HCEC 1CT (cell line): Measurements from ENCODE around the gene PRM3.

Experiments
- DNase-seq: peaks from one replicate; pipeline ENCODE4 v3.0.0-alpha.2; 2017

The PRM3 gene

DNA sequence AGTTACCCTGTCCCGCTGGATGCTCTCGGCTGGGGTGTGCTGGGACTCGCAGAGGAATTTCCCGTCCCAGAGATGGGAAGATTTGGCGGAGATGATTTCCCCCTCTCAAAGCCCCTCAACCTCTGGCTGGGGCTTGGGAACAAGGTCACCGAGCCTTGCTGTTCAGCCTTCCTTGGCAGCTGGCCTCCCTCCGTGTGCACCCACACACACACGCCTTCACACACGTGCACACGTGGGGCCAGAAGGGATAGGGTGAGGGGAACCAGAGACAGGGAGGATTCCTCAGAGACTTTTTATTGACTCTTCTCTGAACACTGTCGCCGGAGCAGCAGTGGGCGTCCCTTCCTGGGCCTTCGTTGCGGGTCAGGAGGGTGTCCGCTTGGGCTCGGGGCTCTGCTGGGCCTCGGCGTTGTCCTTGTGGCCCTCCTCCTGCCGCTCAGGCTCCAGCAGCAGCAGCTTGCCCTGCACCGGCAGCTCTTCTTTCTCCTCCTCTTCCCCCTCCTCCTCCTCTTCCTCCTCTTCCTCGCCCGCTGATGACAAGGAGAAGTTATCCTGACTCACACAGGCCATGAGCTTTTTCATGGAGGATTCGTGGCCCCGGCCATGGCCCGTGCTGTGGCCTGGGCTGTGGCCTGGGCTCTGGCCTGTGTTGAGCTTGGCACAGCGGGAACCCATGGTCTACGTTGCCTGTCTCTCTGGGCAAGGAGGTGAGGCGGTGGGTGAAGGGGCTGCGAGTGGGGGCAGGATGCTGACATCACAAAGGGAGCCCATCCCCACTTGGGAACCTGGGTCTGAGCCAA, at the start of gene PRM3:
TSS of gene PRM3 (minus strand) at position 709 of the 800 bp plus-strand sequence. CDS start at position 675, 34 bp downstream.
- no peak for DNase-seq

- no peak for DNase-seq
Measured at GRCh38 chr16:11322823-11323222, 49.4 kb upstream of the PRM3 start.

- DNase-seq = no peak
Measured at GRCh38 chr16:11321662-11322061, 48.2 kb upstream of the PRM3 start.

DNA sequence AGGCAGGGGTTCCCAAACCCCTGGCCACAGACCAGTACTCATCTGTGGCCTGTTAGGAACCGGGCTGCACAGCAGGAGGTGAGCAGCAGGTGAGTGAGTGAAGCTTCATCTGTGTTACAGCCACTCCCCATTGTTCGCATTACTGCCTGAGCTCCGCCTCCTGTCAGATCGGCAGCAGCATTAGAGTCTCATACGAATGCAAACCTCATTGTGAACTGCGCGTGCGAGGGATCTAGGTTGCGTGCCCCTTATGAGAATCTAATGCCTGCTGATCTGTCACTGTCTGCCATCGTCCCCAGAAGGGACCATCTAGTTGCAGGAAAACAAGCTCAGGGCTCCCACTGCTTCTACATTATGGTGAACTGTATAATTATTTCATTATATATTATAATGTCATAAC, 46.7 kb upstream of the PRM3 start:
- no peak for DNase-seq

DNA sequence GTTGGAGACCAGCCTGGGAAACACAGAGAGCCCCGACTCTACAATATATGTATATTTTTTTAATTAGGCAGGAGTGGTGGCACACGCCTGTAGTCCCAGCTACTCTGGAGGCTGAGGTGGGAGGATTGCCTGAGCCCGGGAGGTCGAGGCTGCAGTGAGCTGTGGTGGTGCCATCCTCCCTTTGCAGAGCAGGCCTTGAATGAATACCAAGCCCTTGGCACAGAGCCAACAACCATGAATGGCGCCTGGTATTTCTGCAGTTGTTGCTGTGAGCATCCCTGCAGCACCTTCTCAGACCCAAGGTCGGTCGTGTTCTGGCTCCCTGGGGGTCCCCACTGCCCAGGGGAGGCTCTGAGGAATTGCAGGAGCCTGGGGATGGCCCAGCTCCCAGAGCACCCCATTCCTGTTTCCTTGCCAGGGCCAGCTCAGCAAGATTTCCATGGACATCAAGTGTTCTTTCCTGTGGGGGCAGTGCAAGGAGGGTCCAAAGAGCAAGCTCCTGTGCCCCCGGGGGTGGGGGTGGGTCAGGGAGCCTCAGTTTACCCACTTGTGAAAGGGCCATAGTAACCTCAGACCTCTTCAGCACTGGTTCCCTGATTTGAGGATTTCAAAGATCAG, 46.2 kb upstream of the PRM3 start:
- DNase-seq = no peak

DNA sequence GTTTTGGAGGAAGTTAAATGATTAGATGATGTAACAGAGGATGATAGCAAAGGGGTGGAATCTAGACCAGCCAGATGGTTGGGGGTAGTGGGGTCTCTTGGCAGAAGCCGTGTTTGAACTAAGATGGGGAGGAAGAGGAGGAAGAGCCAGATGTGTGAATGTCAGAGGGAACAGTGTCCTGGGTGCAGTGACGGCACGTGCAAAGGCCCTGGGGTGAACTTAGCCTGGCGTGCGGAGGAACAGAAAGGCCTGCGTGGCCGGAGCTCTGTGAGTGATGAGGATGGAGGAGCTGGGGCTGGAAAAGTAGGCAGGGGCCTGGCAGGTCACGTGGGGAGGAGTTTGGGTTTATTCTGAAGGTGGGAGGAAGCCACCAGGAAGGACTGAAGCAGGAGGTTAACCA, 45.4 kb upstream of the PRM3 start:
- DNase-seq = no peak

DNA sequence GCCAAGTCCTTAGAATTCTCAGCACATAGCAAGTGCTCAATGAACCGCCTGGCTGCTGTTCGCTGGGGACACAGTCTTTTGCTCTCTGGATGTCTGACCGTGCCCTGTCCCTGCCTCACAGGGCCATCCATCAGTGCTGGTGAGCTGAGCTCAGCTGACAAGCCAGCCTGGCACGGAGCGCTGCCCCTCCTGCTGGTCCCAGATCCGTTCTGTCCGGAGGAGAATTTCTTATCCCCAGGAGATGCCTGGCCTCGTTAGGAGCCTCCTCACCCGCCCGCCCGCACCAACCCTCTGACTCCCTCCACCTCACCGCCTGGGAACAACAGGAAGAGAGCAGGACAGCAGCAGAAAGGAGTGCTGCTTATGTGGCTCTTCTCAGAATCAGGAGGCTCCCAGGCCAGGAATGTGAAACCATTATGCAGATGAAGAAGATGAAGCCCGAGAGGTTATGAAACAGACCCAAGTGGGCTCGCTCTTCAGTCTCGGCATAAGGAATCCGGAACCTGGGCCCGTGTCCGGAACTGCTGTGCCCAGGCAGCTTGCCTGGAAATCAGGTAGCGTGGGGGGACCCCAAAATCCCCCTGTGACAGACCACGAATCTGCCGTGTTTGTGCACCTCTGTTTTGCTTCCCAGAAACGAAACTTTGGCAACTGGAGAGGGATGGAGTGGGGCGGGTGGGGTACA, 43.0 kb upstream of the PRM3 start:
- no peak for DNase-seq

GRCh38 chr16:11315510-11315909, 42.1 kb upstream of the PRM3 start:
- no peak for DNase-seq

GRCh38 chr16:11314309-11314894, 41.0 kb upstream of the PRM3 start:
- no peak for DNase-seq

DNA sequence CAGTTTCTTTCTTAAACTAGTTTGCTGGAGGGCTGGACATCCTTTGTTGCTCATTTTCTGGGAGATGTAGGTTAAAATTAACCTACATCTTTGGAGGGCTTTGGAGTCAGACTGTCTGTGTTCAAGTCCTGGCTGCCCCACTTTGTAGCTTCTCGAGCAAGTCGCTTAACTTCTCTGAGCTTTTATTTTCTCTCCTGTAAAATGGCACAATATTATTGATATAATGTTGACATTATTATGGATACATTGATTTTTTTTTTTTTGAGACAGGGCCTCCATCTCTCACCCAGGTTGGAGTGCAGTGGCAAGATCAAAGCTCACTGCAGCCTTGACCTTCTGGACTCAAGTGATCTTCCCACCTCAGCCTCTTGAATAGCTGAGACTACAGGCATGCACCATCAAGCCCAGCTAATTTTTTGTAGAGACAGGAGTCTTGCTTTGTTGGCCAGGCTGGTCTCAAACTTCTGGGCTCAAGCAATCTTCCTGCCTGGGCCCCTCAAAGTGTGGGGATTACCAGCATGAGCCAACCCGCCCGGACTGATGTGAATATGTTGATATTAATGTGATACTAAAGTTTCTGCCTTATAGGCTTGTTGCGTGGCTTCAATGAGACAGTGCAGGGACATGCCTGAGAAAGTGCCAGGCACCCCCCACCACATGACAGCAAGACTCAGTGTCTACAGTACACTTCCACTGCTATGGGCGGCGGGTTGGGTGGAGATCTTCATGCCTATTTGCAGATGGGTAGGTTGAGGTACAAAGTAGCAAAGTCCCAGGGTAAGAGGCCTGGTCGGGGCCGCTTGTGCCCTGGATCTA, 40.3 kb upstream of the PRM3 start:
- no peak for DNase-seq

DNA sequence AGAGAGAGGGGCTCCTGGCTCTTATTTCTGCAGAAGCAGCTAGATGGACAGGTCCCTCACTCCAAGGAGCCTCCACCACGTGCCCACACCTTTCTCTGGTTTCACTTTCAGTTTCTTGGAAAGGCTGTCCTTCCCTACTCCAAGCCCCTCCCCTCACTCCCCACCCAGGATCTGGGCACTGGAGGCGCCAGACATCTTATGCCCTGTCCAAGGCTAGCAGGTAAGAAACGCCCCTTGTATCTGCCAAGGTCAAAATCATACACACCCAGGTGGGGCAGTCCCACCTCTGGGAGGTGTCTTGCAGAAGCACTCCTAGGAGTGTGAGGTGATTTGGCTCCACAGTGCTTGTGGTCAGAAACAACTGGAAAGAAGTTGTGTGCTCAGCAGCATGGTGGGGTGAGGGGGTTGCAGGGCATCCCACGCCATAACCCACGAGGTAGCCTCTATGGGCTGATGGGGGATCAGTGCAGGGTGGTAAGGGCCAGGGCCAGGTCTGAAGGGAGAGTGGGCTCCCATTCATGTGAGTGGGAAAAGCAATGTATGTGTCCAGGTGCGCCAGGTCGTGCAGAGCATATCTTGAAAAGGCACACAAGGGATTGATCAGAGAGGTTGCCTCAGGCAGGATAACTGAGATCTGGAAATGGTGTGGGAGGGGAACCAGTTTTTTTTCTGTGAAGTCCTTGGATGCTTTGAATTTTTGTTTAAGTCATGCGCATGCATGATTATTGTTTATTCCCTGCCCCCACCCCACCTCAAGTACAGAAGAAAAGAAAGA, 39.5 kb upstream of the PRM3 start:
- DNase-seq = no peak

- no peak for DNase-seq
Measured at GRCh38 chr16:11310997-11311561, 37.6 kb upstream of the PRM3 start.

GRCh38 chr16:11310634-11310977, 37.2 kb upstream of the PRM3 start:
- DNase-seq = no peak

DNA sequence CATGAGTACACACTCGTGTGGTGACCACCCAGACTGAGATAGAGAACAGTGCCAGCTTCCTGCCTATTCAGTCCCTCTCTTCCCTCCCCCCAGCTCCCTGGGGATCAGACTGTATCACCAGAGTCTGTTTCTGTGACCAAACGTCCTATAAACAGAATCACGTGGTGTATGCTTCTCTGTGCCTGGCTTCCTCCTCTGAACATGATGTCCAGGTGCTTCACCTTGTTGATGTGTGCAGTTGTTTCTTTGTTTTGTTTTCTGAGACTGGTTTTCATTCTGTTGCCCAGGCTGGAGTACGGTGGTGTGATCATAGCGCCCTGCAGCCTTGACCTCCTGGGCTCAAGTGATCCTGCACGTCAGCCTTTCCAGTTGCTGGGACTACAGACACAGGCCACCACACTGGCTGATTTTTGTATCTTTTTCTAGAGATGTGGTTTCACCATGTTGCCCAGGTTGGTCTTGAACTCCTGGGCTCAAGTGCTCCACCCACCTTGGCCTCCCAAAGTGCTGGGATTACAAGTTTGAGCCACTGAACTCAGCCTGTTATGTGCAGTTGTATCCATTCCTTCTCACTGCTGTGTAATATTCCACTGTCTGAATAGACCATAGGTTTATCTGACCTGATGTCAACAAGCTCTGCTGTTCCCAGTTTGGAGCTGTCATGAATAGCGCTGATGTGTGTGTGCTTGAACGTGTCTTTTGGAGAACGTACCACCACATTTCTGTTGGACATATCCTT, 36.6 kb upstream of the PRM3 start:
- no peak for DNase-seq

DNA sequence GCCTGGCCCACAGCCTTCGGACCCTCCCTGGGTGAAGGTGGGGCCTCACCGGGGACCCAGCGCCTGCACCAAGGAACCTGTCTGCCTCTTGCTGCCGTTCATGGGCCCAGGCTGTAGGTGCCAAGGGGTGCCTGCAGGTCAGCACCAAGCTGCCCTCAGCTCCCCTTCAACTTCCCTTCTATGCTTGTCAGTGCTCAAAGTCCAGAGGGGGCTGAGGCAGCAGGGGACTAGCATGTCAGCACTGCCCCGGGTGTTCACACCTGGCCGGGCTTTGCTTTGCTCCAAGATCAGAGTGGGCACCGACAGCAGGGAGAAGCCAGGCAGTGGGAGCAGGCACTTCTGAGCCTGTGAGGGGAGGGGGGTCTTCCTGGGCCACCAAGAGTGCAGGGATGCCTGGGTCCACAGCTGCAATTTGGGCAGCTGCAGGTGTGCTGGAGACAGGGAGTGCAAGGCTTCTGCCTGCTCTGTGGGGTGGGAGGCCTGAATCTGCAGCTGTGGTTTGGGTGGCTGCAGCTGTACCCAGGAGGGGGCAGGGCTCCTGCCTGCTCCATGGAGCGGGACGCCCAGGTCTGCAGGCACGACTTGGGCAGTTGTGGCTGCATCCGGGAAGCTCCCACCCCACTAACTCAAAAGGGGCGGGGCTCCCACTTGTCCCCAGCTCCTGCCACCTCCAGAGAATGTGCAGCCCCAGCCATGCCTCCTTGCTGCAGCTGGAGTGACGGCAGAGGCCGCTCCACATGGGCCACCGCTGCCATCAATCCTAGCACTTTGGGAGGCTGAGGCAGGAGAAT, 35.3 kb upstream of the PRM3 start:
- DNase-seq = no peak

DNA sequence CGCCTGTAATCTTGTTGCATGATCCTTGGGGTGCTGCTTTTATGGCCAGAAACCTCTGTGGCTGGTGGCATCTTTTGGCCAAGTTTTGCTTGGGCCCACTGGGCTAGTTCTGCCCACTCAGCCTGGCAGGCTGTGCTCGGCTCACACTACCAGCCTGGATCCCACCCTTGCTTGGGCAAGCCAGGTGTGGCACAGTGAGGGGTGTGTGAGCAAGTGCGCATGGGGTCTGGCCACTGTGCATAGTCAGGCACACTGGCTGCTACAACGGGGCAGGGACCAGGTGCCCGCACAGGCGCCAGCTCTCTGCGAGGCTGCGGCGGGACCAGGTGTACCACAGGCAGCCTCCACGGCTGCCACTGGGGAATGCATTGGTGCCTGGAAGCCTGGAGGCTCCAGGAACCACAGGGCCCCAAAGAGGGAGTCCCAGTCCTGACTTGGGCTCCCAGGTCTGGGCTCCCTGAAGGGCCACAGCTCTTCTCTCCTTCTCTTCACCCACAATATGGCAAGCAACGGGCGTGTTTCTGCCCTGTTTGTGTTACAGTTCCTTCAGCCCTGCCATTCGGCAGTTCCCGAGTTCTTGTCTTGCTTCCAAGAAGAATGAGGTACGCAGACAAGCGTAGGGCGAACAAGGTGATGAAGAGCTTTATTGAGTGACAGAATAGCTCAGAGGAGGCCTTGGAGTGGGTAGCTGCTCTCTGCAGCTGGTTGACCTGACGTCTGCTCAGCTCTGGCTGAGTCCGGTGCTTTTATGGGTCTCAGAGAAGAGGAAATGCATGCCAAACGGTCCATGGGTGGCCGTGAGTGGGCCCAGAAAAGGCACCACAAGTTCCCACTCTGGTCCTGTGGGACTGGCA, 34.4 kb upstream of the PRM3 start:
- no peak for DNase-seq

GRCh38 chr16:11306997-11307638, 33.7 kb upstream of the PRM3 start:
- no peak for DNase-seq

DNA sequence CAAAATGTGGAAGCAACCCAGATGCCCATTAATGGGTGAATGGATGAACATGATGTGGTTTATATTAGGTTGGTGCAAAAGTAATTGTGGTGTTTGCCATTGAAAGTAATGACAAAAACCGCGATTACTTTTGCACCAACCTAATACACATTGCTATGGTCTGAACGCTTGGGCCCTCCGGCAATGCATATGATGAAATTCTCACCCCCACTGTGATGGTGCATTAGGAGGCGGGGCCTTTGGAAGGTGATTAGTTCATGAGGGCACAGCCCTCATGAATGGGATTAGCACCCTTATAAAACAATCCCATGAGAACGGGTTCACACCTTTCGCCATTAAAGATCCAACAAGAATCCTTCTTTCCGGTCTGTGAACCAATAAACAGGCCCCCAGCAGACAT, 33.0 kb upstream of the PRM3 start:
- no peak for DNase-seq
